ENCODE results near the gene EDA2R.

GRCh38 chrX:66638591-66639500 lies at the start of gene EDA2R:
- TF ChIP-seq CTCF (conservative IDR thresholded peaks at IDR 0.05; ENCODE audit: low read length) (no peak), EZH2phosphoT487 (IDR thresholded peaks at IDR 0.05; ENCODE audit: borderline replicate concordance) (no peak)
